Astrocyte of the spinal cord (primary cell): ENCODE measurements around the gene SETX.

Source experiments
- DNase-seq: peaks from one replicate; pipeline ENCODE4 v3.0.0; 2011; ENCODE audit warnings: low read depth, low spot score
- H3K4me3 ChIP-seq: 2 replicates; pipeline ENCODE4 v1.5.1; 2011; ENCODE audit warnings: low read depth, mild to moderate bottlenecking, low read length, moderate library complexity
- CTCF ChIP-seq: IDR thresholded peaks from 2 replicates; pipeline ENCODE4 v1.5.1; 2012; ENCODE audit warnings: low read depth, mild to moderate bottlenecking, low read length, inconsistent platforms
- in situ Hi-C: cut with HindIII; loops from 2 replicates; pipeline ENCODE4 v1.10.0; 2017; ENCODE audit warnings: low sequenced_read_pairs

SETX gene

GRCh38 chr9:132299221-132299620, 55.6 kb downstream of the SETX start:
- no peak for TF ChIP-seq CTCF
- in situ Hi-C loops = no loop called here
- DNase-seq = no peak
- H3K4me3 ChIP-seq = no peak overlapping the region

GRCh38 chr9:132295181-132295580, 59.6 kb downstream of the SETX start:
- DNase-seq = no peak
- no peak for TF ChIP-seq CTCF
- H3K4me3 ChIP-seq = no peak overlapping the region
- in situ Hi-C loops = no loop called here

GRCh38 chr9:132293145-132293721, 61.6 kb downstream of the SETX start:
- no peak for DNase-seq
- in situ Hi-C loops = no loop called here

GRCh38 chr9:132288966-132289365, 65.8 kb downstream of the SETX start:
- in situ Hi-C loops = no loop called here
- DNase-seq = no peak
- no peak overlapping the region for H3K4me3 ChIP-seq
- TF ChIP-seq CTCF = no peak

More at GRCh38 chr9:132293145-132293721, 61.6 kb downstream of the SETX start:
- no peak for TF ChIP-seq CTCF
- no peak overlapping the region for H3K4me3 ChIP-seq

- H3K4me3 ChIP-seq = no peak overlapping the region
- peak; percentile 68 for DNase-seq
- in situ Hi-C loops = no loop called here
- no peak for TF ChIP-seq CTCF
Measured at GRCh38 chr9:132288361-132288760, 66.4 kb downstream of the SETX start.

GRCh38 chr9:132287256-132287760, 67.5 kb downstream of the SETX start:
- no peak for TF ChIP-seq CTCF
- no peak for DNase-seq
- in situ Hi-C loops = no loop called here
- no peak overlapping the region for H3K4me3 ChIP-seq

GRCh38 chr9:132283863-132284262, 70.9 kb downstream of the SETX start:
- no peak for TF ChIP-seq CTCF
- DNase-seq = peak; percentile 26
- in situ Hi-C loops = no loop called here
- H3K4me3 ChIP-seq = no peak overlapping the region
